ENCODE measurements around the gene SLC16A8. TPM values are rescaled to one million over a fixed set of nuclear protein-coding genes. Genes with fewer than 3 reads are reported as not detected.
A peak's percentile ranks its signal among the peaks of the same experiment; 100 is the strongest.

Gene SLC16A8
- total and polyA plus RNA-seq, 2 experiments from 2014 or later: 0.52 to 0.66 TPM

GRCh38 chr22:38107692-38108515, 23.9 kb upstream of the SLC16A8 start:
- Histone ChIP-seq H3K4me1 (ENCODE audit: insufficient read depth) (peaks cover 8% of the 10 kb centered on the region; the same call in 1 of the 2 replicates), H3K4me3 (no peak overlapping the region), H2AFZ (no peak overlapping the region), H3F3A (replicated peaks; ENCODE audit: low read depth) (peaks cover 7% of the 10 kb centered on the region), H3K4me2 (no peak overlapping the region), H3K27me3 (ENCODE audit: insufficient read depth) (no peaks in the 10 kb centered on the region), H3K9me2 (ENCODE audit: insufficient read depth) (no peaks in the 10 kb centered on the region), H4K20me1 (replicated peaks; ENCODE audit: insufficient read depth) (no peaks in the 10 kb centered on the region), H3K79me2 (replicated peaks; ENCODE audit: insufficient read depth) (no peaks in the 10 kb centered on the region), H3K27ac (ENCODE audit: low read depth) (no peak overlapping the region), H3K36me3 (ENCODE audit: insufficient read depth) (no peaks in the 10 kb centered on the region)
- Mint-ChIP-seq H3K4me3 (no peak overlapping the region), H3K4me1 (peaks cover 6% of the 10 kb centered on the region; the same call in 2 of the 3 replicates), H3K36me3 (ENCODE audit: low read depth) (peaks cover 3% of the 10 kb centered on the region; the same call in 1 of the 3 replicates), H3K27me3 (ENCODE audit: insufficient read depth, low read depth, poor library complexity) (peaks cover 29% of the 10 kb centered on the region), H3K9me3 (peaks cover 5% of the 10 kb centered on the region; the same call in 2 of the 3 replicates), H3K27ac (no peak overlapping the region)
- no peak for ATAC-seq
- DNase-seq (ENCODE audit: low spot score): no peak
- TF ChIP-seq EZH2phosphoT487 (IDR thresholded peaks at IDR 0.05; ENCODE audit: unreplicated experiment): no peak
- TF ChIP-seq CREB1 (CRISPR knock-in tag; IDR thresholded peaks at IDR 0.05; ENCODE audit: low read depth): no peak
- TF ChIP-seq ZNF331 (CRISPR knock-in tag; IDR thresholded peaks at IDR 0.05; ENCODE audit: low read depth): no peak

DNA sequence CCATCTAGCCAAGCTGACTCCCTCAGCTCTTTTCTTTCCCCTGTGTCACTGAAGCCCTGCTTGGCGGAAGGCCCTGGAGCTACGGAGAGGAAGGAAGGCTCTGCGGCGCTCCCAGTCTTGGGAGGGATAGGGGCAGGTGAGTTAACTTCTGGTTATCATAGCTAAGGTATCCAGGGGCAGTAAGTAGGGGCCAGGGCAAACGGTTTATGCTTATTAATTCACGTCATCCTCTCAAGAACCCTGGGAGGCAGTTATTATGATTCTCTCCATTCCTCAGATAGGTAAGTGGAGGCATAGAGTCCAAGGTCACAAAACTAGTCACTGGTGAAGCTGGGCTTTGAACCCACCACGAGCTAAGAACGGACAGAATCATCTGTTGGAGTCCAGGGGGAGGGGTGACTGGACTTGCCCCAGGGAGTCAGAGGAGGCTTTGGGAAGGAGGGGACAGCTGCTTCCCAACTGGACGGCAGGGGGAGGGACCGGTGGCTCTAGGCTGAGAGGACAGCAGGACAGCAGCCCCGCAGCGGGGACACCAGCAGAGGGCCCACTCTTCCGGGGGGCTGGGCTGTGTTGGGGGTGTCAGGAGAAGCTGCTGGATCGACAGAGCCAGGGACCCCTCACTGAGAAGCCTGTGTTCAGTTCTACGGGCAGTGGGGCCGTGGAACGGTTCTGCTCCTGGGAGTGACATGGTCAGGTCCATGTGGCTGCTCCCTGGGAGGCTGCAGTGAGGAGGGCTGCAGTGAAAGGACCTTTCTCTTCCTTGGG, 23.0 kb upstream of the SLC16A8 start:
- no peaks in the 10 kb centered on the region for H3K27me3 ChIP-seq (ENCODE audit: insufficient read depth)
- H3K4me2 ChIP-seq: no peak overlapping the region
- H3K4me3 Mint-ChIP-seq: no peak overlapping the region
- peaks cover 7% of the 10 kb centered on the region for H3F3A ChIP-seq (replicated peaks; ENCODE audit: low read depth)
- peaks cover 27% of the 10 kb centered on the region for H3K27me3 Mint-ChIP-seq (ENCODE audit: insufficient read depth, low read depth, poor library complexity)
- H3K27ac Mint-ChIP-seq: no peak overlapping the region
- no peaks in the 10 kb centered on the region for H3K79me2 ChIP-seq (replicated peaks; ENCODE audit: insufficient read depth)
- no peak for ATAC-seq
- peaks cover 3% of the 10 kb centered on the region; the same call in 1 of the 3 replicates for H3K36me3 Mint-ChIP-seq (ENCODE audit: low read depth)
- H3K4me1 ChIP-seq (ENCODE audit: insufficient read depth): peaks cover 8% of the 10 kb centered on the region; the same call in 1 of the 2 replicates
- peaks cover 5% of the 10 kb centered on the region; the same call in 2 of the 3 replicates for H3K9me3 Mint-ChIP-seq
- no peaks in the 10 kb centered on the region for H4K20me1 ChIP-seq (replicated peaks; ENCODE audit: insufficient read depth)
- H3K4me3 ChIP-seq: no peak overlapping the region
- H3K27ac ChIP-seq (ENCODE audit: low read depth): no peak overlapping the region
- no peak for DNase-seq (ENCODE audit: low spot score)
- H3K36me3 ChIP-seq (ENCODE audit: insufficient read depth): no peaks in the 10 kb centered on the region
- no peak overlapping the region for H2AFZ ChIP-seq
- TF ChIP-seq ZNF331 (CRISPR knock-in tag; IDR thresholded peaks at IDR 0.05; ENCODE audit: low read depth): no peak
- no peak for TF ChIP-seq NANOG (IDR thresholded peaks at IDR 0.05; ENCODE audit: borderline replicate concordance)
- no peak for TF ChIP-seq REST (IDR thresholded peaks at IDR 0.05; ENCODE audit: unreplicated experiment)
- no peak for TF ChIP-seq POLR2AphosphoS5 (IDR thresholded peaks at IDR 0.05; ENCODE audit: low read depth)
- TF ChIP-seq, protein P1, sequence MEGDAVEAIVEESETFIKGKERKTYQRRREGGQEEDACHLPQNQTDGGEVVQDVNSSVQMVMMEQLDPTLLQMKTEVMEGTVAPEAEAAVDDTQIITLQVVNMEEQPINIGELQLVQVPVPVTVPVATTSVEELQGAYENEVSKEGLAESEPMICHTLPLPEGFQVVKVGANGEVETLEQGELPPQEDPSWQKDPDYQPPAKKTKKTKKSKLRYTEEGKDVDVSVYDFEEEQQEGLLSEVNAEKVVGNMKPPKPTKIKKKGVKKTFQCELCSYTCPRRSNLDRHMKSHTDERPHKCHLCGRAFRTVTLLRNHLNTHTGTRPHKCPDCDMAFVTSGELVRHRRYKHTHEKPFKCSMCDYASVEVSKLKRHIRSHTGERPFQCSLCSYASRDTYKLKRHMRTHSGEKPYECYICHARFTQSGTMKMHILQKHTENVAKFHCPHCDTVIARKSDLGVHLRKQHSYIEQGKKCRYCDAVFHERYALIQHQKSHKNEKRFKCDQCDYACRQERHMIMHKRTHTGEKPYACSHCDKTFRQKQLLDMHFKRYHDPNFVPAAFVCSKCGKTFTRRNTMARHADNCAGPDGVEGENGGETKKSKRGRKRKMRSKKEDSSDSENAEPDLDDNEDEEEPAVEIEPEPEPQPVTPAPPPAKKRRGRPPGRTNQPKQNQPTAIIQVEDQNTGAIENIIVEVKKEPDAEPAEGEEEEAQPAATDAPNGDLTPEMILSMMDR (conservative IDR thresholded peaks at IDR 0.05; ENCODE audit: low read depth in 2 of 2): peak in 1 of 2 experiments; percentile 34; a peak in 2 of 4 replicates
- no peak for TF ChIP-seq ZNF114 (CRISPR knock-in tag; IDR thresholded peaks at IDR 0.05)
- TF ChIP-seq JUNB (IDR thresholded peaks at IDR 0.05; ENCODE audit: unreplicated experiment): no peak
- H3K9me2 ChIP-seq (ENCODE audit: insufficient read depth): no peaks in the 10 kb centered on the region
- H3K4me1 Mint-ChIP-seq: peaks cover 6% of the 10 kb centered on the region; the same call in 2 of the 3 replicates
